Measurements from ENCODE around the gene STEAP3.

The STEAP3 gene

GRCh38 chr2:119255760-119256581, 32.3 kb downstream of the STEAP3 start:
- no peak overlapping the region for H3K27ac ChIP-seq (ENCODE audit: insufficient read depth in 1 of 2, low read depth in 1 of 2, low read length in 2 of 2, poor library complexity in 1 of 2, severe bottlenecking in 2 of 2)
- peaks cover 0 to 42% (median 3%) of the 10 kb centered on the region in 4 experiments for H3K36me3 ChIP-seq (ENCODE audit: control insufficient read depth in 4 of 4, insufficient read depth in 4 of 4, low read length in 3 of 4)
- H3K4me1 ChIP-seq (ENCODE audit: control extremely low read depth in 1 of 4, control insufficient read depth in 4 of 4, insufficient read depth in 4 of 4, low read length in 3 of 4), result peaks cover 0 to 3% (median 0%) of the 10 kb centered on the region in 4 experiments
- no peaks in the 10 kb centered on the region for H3K27me3 ChIP-seq (replicated peaks in 2 of 5; ENCODE audit: control insufficient read depth in 4 of 5, insufficient read depth in 5 of 5, low read length in 4 of 5)
- ChIA-PET POLR2A (no interaction called here), CTCF (interaction anchor here (1.2 kb wide), 1 partner anchor 8 kb away, joined by 6 read pairs; no protein-coding TSS in a partner anchor)
- H3K4me3 ChIP-seq (ENCODE audit: control insufficient read depth in 1 of 7, extremely low read depth in 1 of 7, insufficient read depth in 4 of 7, low read depth in 2 of 7, low read length in 6 of 7), result no peak overlapping the region
- H3K9me3 ChIP-seq (ENCODE audit: control extremely low read depth in 1 of 5, control insufficient read depth in 4 of 5, insufficient read depth in 2 of 5, low read depth in 1 of 5, low read length in 4 of 5), result no peaks in the 10 kb centered on the region
- WGBS (ENCODE audit: insufficient coverage), result 96% methylated on average over 8 of the region's 12 CpGs
- DNase-seq, result no peak

- no peak overlapping the region for H3K27ac ChIP-seq (ENCODE audit: insufficient read depth in 1 of 2, low read depth in 1 of 2, low read length in 2 of 2, poor library complexity in 1 of 2, severe bottlenecking in 2 of 2)
- H3K36me3 ChIP-seq (ENCODE audit: control insufficient read depth in 4 of 4, insufficient read depth in 4 of 4, low read length in 3 of 4), result peaks cover 0 to 41% (median 3%) of the 10 kb centered on the region in 4 experiments
- ChIA-PET POLR2A (no interaction called here), CTCF (no interaction called here)
- no peak overlapping the region for H3K4me3 ChIP-seq (ENCODE audit: control insufficient read depth in 1 of 7, extremely low read depth in 1 of 7, insufficient read depth in 4 of 7, low read depth in 2 of 7, low read length in 6 of 7)
- H3K9me3 ChIP-seq (ENCODE audit: control extremely low read depth in 1 of 5, control insufficient read depth in 4 of 5, insufficient read depth in 2 of 5, low read depth in 1 of 5, low read length in 4 of 5), result no peaks in the 10 kb centered on the region
- H3K27me3 ChIP-seq (replicated peaks in 2 of 5; ENCODE audit: control insufficient read depth in 4 of 5, insufficient read depth in 5 of 5, low read length in 4 of 5), result no peaks in the 10 kb centered on the region
- peaks cover 0 to 3% (median 0%) of the 10 kb centered on the region in 4 experiments for H3K4me1 ChIP-seq (ENCODE audit: control extremely low read depth in 1 of 4, control insufficient read depth in 4 of 4, insufficient read depth in 4 of 4, low read length in 3 of 4)
- whole genome bisulfite sequencing (ENCODE audit: insufficient coverage), result 100% methylated on average over 2 of the region's 2 CpGs
- DNase-seq, result no peak
These were observed 32.9 kb downstream of the STEAP3 start for GRCh38 chr2:119256582-119256921.

- peaks cover 0 to 38% (median 3%) of the 10 kb centered on the region in 4 experiments for H3K36me3 ChIP-seq (ENCODE audit: control insufficient read depth in 4 of 4, insufficient read depth in 4 of 4, low read length in 3 of 4)
- CTCF ChIA-PET, result no interaction called here
- no peaks in the 10 kb centered on the region for H3K9me3 ChIP-seq (ENCODE audit: control extremely low read depth in 1 of 5, control insufficient read depth in 4 of 5, insufficient read depth in 2 of 5, low read depth in 1 of 5, low read length in 4 of 5)
- H3K27me3 ChIP-seq (replicated peaks in 2 of 5; ENCODE audit: control insufficient read depth in 4 of 5, insufficient read depth in 5 of 5, low read length in 4 of 5), result no peaks in the 10 kb centered on the region
- H3K4me3 ChIP-seq (ENCODE audit: control insufficient read depth in 1 of 7, extremely low read depth in 1 of 7, insufficient read depth in 4 of 7, low read depth in 2 of 7, low read length in 6 of 7), result no peak overlapping the region
- no peak for DNase-seq
- H3K4me1 ChIP-seq (ENCODE audit: control extremely low read depth in 1 of 4, control insufficient read depth in 4 of 4, insufficient read depth in 4 of 4, low read length in 3 of 4), result peaks cover 0 to 3% (median 0%) of the 10 kb centered on the region in 4 experiments
- POLR2A ChIA-PET, result no interaction called here
- 94% methylated on average over 9 of the region's 9 CpGs for WGBS (ENCODE audit: insufficient coverage)
- H3K27ac ChIP-seq (ENCODE audit: insufficient read depth in 1 of 2, low read depth in 1 of 2, low read length in 2 of 2, poor library complexity in 1 of 2, severe bottlenecking in 2 of 2), result no peak overlapping the region
These were observed 33.6 kb downstream of the STEAP3 start for GRCh38 chr2:119257198-119257597.

GRCh38 chr2:119259296-119259860, 35.7 kb downstream of the STEAP3 start:
- Histone ChIP-seq H3K4me1 (ENCODE audit: control extremely low read depth in 1 of 4, control insufficient read depth in 4 of 4, insufficient read depth in 4 of 4, low read length in 3 of 4) (peaks cover 0 to 19% (median 11%) of the 10 kb centered on the region in 4 experiments), H3K4me3 (ENCODE audit: control insufficient read depth in 1 of 7, extremely low read depth in 1 of 7, insufficient read depth in 4 of 7, low read depth in 2 of 7, low read length in 6 of 7) (no peak overlapping the region), H3K27me3 (replicated peaks in 2 of 5; ENCODE audit: control insufficient read depth in 4 of 5, insufficient read depth in 5 of 5, low read length in 4 of 5) (no peaks in the 10 kb centered on the region), H3K27ac (ENCODE audit: insufficient read depth in 1 of 2, low read depth in 1 of 2, low read length in 2 of 2, poor library complexity in 1 of 2, severe bottlenecking in 2 of 2) (no peak overlapping the region), H3K9me3 (ENCODE audit: control extremely low read depth in 1 of 5, control insufficient read depth in 4 of 5, insufficient read depth in 2 of 5, low read depth in 1 of 5, low read length in 4 of 5) (no peaks in the 10 kb centered on the region), H3K36me3 (ENCODE audit: control insufficient read depth in 4 of 4, insufficient read depth in 4 of 4, low read length in 3 of 4) (peaks cover 0 to 32% (median 3%) of the 10 kb centered on the region in 4 experiments)
- no peak for DNase-seq
- 99% methylated on average over 5 of the region's 5 CpGs for WGBS (ENCODE audit: insufficient coverage)
- POLR2A ChIA-PET, result no interaction called here
- CTCF ChIA-PET, result interaction anchor here (1.5 kb wide), 1 partner anchor 12 kb away, joined by 3 read pairs; no protein-coding TSS in a partner anchor

GRCh38 chr2:119260646-119261492, 37.2 kb downstream of the STEAP3 start:
- no peak for DNase-seq
- WGBS (ENCODE audit: insufficient coverage), result 84% methylated on average over 9 of the region's 11 CpGs
- H3K9me3 ChIP-seq (ENCODE audit: control extremely low read depth in 1 of 5, control insufficient read depth in 4 of 5, insufficient read depth in 2 of 5, low read depth in 1 of 5, low read length in 4 of 5), result no peaks in the 10 kb centered on the region
- POLR2A ChIA-PET, result no interaction called here
- H3K36me3 ChIP-seq (ENCODE audit: control insufficient read depth in 4 of 4, insufficient read depth in 4 of 4, low read length in 3 of 4), result peaks cover 0 to 26% (median 2%) of the 10 kb centered on the region in 4 experiments
- H3K4me3 ChIP-seq (ENCODE audit: control insufficient read depth in 1 of 7, extremely low read depth in 1 of 7, insufficient read depth in 4 of 7, low read depth in 2 of 7, low read length in 6 of 7), result no peak overlapping the region
- CTCF ChIA-PET, result no interaction called here
- H3K27ac ChIP-seq (ENCODE audit: insufficient read depth in 1 of 2, low read depth in 1 of 2, low read length in 2 of 2, poor library complexity in 1 of 2, severe bottlenecking in 2 of 2), result no peak overlapping the region
- no peaks in the 10 kb centered on the region for H3K27me3 ChIP-seq (replicated peaks in 2 of 5; ENCODE audit: control insufficient read depth in 4 of 5, insufficient read depth in 5 of 5, low read length in 4 of 5)
- peaks cover 0 to 20% (median 12%) of the 10 kb centered on the region in 4 experiments for H3K4me1 ChIP-seq (ENCODE audit: control extremely low read depth in 1 of 4, control insufficient read depth in 4 of 4, insufficient read depth in 4 of 4, low read length in 3 of 4)

- POLR2A ChIA-PET, result no interaction called here
- H3K27ac ChIP-seq (ENCODE audit: insufficient read depth in 1 of 2, low read depth in 1 of 2, low read length in 2 of 2, poor library complexity in 1 of 2, severe bottlenecking in 2 of 2), result no peak overlapping the region
These were observed 38.0 kb downstream of the STEAP3 start for GRCh38 chr2:119261493-119262225.

More at GRCh38 chr2:119261493-119262225, 38.0 kb downstream of the STEAP3 start:
- WGBS (ENCODE audit: insufficient coverage), result 92% methylated on average over 15 of the region's 17 CpGs
- peaks cover 0 to 20% (median 12%) of the 10 kb centered on the region in 4 experiments for H3K4me1 ChIP-seq (ENCODE audit: control extremely low read depth in 1 of 4, control insufficient read depth in 4 of 4, insufficient read depth in 4 of 4, low read length in 3 of 4)
- CTCF ChIA-PET, result interaction anchor here (3.7 kb wide), 1 partner anchor 43 kb away, joined by 19 read pairs; no protein-coding TSS in a partner anchor
- no peak overlapping the region for H3K4me3 ChIP-seq (ENCODE audit: control insufficient read depth in 1 of 7, extremely low read depth in 1 of 7, insufficient read depth in 4 of 7, low read depth in 2 of 7, low read length in 6 of 7)
- DNase-seq, result peak in 1 of 3 donors; percentile 13
- peaks cover 0 to 21% (median 1%) of the 10 kb centered on the region in 4 experiments for H3K36me3 ChIP-seq (ENCODE audit: control insufficient read depth in 4 of 4, insufficient read depth in 4 of 4, low read length in 3 of 4)
- H3K9me3 ChIP-seq (ENCODE audit: control extremely low read depth in 1 of 5, control insufficient read depth in 4 of 5, insufficient read depth in 2 of 5, low read depth in 1 of 5, low read length in 4 of 5), result no peaks in the 10 kb centered on the region
- H3K27me3 ChIP-seq (replicated peaks in 2 of 5; ENCODE audit: control insufficient read depth in 4 of 5, insufficient read depth in 5 of 5, low read length in 4 of 5), result no peaks in the 10 kb centered on the region

All from common myeloid progenitor, CD34-positive (primary cell).